Measurements from ENCODE around the gene PMEPA1. TPM values are rescaled to one million over a fixed set of nuclear protein-coding genes. Genes with fewer than 3 reads are reported as not detected.

PMEPA1 gene, protein sequence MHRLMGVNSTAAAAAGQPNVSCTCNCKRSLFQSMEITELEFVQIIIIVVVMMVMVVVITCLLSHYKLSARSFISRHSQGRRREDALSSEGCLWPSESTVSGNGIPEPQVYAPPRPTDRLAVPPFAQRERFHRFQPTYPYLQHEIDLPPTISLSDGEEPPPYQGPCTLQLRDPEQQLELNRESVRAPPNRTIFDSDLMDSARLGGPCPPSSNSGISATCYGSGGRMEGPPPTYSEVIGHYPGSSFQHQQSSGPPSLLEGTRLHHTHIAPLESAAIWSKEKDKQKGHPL
- total RNA-seq (10 to 100 TPM; 15.7 to 18.0 TPM), total RNA-seq (1.7 to 186 (median 25.5) reads per million in 172 experiments)
- polyA plus RNA-seq (2013, experiment 1 of 2), result 1.7 TPM
- polyA plus RNA-seq (2013, experiment 2 of 2), result 2.0 TPM

DNA sequence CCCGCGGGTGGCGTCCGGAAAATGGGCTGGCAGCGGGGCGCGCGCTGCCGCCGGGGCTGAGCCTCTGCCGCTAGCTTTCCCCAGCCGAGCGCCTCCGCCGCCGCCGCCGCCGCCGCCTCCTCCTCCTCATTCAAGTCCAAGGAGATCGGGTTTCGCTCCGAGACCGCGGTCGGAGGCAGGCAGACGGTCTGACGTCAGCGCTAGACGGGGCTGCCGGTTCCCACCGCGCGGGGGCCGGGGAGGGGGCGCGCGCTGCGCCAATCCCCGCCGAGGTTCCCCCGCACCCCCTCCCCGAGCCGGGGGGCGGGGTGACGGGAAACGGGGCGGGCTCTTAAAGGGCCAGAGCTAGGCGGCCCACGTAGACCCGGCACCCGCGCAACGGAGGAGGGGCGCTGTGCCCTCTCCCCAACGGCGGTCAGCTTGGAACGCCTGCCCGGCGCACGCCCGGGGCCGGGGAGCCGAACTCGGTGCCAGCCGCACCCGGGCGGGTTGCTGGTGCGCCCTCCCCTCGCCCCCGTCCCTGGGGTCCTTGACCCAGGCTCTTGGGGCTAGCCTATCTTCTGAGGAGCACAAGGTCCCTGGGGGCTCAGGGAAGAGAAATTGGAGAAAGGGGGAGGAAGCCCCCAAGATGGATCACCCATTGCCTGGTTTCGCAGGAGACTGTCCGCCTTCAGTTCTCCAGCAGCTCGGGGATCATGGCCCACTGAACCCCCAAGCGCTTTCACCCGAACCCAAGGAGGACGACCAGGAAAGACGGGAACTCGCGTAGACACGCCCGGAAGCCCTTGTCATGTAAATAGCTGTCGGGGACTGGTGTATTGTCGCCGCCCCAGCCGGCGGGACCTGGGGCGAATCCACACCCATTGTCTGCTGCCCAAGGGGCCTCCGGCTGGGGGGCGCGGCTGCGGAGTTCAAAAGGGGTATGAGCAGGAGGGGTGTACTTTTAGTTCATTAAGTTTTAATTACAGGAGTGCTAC, at the start of gene PMEPA1:
TSS of gene PMEPA1 (minus strand) at position 193 of the 977 bp plus-strand sequence. CDS start 433 bp downstream, outside the sequence.
- intact Hi-C loops (cut with DNase I, micrococcal nuclease), result loop anchor here (1.0 to 10.0 kb wide), 12 partner anchors 8 to 1552 kb away; partner anchors contain the start of genes RAE1 (in 1 of the 2), RBM38 (in 1 of the 2), STX16 (in 1 of the 2) and VAPB (in 1 of the 2)
- Mint-ChIP-seq H3K4me3 (peak within 1 kb of the TSS; percentile 97), H3K9me3 (no peaks in the 10 kb centered on the region), H3K4me1 (ENCODE audit: low read depth) (peaks cover 50% of the 10 kb centered on the region), H3K27ac (peak within 1 kb of the TSS; percentile 95), H3K27me3 (no peaks in the 10 kb centered on the region), H3K36me3 (ENCODE audit: low read depth) (peaks cover 9% of the 10 kb centered on the region)
- peak within 1 kb of the TSS; percentile 87 for H3K4me3 ChIP-seq (ENCODE audit: low read length)
- ChIA-PET CTCF (interaction anchor here (1.0 to 2.0 kb wide), 5 partner anchors 11 to 90 kb away, joined by 3 to 8 read pairs (median 4); partner anchors contain the start of gene ZBP1), POLR2A (interaction anchor here (0.7 to 2.3 kb wide), 16 partner anchors 8 to 1179 kb away, joined by 3 to 29 read pairs (median 5); partner anchors contain the start of gene ZBP1)
- no peaks in the 10 kb centered on the region for H3K9me3 ChIP-seq (ENCODE audit: control insufficient read depth in 1 of 2, insufficient read depth in 1 of 2, low read length in 2 of 2)
- peak within 1 kb of the TSS; percentile 75 to 84 for H3K27ac ChIP-seq (ENCODE audit: low read depth in 1 of 2, low read length in 2 of 2)
- H3K36me3 ChIP-seq (ENCODE audit: insufficient read depth, low read length), result no peaks in the 10 kb centered on the region
- peaks cover 0 to 3% of the 10 kb centered on the region in 2 experiments for H3K27me3 ChIP-seq (ENCODE audit: control insufficient read depth in 1 of 2, insufficient read depth in 2 of 2, low read length in 2 of 2)
- DNase-seq (peak; percentile 85 to 98 (median 94)), ATAC-seq (ENCODE audit: poor library complexity) (peak; percentile 84)
- H3K4me1 ChIP-seq (ENCODE audit: insufficient read depth, low read length), result peaks cover 32% of the 10 kb centered on the region
- TF ChIP-seq, protein P1, sequence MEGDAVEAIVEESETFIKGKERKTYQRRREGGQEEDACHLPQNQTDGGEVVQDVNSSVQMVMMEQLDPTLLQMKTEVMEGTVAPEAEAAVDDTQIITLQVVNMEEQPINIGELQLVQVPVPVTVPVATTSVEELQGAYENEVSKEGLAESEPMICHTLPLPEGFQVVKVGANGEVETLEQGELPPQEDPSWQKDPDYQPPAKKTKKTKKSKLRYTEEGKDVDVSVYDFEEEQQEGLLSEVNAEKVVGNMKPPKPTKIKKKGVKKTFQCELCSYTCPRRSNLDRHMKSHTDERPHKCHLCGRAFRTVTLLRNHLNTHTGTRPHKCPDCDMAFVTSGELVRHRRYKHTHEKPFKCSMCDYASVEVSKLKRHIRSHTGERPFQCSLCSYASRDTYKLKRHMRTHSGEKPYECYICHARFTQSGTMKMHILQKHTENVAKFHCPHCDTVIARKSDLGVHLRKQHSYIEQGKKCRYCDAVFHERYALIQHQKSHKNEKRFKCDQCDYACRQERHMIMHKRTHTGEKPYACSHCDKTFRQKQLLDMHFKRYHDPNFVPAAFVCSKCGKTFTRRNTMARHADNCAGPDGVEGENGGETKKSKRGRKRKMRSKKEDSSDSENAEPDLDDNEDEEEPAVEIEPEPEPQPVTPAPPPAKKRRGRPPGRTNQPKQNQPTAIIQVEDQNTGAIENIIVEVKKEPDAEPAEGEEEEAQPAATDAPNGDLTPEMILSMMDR (IDR thresholded peaks at IDR 0.05), result peak; percentile 1

DNA sequence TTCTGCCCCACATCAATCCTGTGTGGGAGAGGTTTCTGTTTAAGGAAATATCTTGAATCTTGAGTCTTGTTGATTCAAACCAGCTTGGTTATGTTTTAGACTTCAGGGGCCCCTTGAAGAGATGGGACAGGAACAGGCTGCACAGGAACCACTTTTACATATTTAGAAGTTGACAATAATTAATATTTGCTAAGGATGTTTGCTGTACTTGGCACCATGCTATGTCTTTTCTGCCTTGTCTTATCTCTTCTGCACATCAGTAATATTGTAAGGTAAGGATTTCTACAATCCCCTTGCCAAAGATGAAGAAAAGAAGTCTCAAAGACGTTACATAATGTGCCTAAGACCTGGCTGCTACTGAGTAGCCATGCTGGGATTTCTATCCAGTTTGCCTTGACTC, 48.0 kb upstream of the PMEPA1 start:
- POLR2A ChIA-PET, result no interaction called here
- no peaks in the 10 kb centered on the region for H3K4me1 ChIP-seq (ENCODE audit: insufficient read depth, low read length)
- H3K36me3 ChIP-seq (ENCODE audit: insufficient read depth, low read length), result no peaks in the 10 kb centered on the region
- ATAC-seq (ENCODE audit: poor library complexity) (no peak), DNase-seq (no peak)
- Mint-ChIP-seq H3K4me3 (no peak overlapping the region), H3K36me3 (ENCODE audit: low read depth) (no peaks in the 10 kb centered on the region), H3K4me1 (ENCODE audit: low read depth) (no peaks in the 10 kb centered on the region), H3K27me3 (peaks cover 43% of the 10 kb centered on the region), H3K27ac (no peak overlapping the region), H3K9me3 (no peaks in the 10 kb centered on the region)
- H3K27me3 ChIP-seq (ENCODE audit: control insufficient read depth in 1 of 2, insufficient read depth in 2 of 2, low read length in 2 of 2), result peaks cover 9 to 15% of the 10 kb centered on the region in 2 experiments
- no peak overlapping the region for H3K4me3 ChIP-seq (ENCODE audit: low read length)
- intact Hi-C loops (cut with DNase I, micrococcal nuclease), result no loop called here
- TF ChIP-seq, protein P1 (IDR thresholded peaks at IDR 0.05), result no peak
- CTCF ChIA-PET, result no interaction called here
- H3K9me3 ChIP-seq (ENCODE audit: control insufficient read depth in 1 of 2, insufficient read depth in 1 of 2, low read length in 2 of 2), result peaks cover 3 to 5% of the 10 kb centered on the region in 2 experiments
- no peak overlapping the region for H3K27ac ChIP-seq (ENCODE audit: low read depth in 1 of 2, low read length in 2 of 2)

DNA sequence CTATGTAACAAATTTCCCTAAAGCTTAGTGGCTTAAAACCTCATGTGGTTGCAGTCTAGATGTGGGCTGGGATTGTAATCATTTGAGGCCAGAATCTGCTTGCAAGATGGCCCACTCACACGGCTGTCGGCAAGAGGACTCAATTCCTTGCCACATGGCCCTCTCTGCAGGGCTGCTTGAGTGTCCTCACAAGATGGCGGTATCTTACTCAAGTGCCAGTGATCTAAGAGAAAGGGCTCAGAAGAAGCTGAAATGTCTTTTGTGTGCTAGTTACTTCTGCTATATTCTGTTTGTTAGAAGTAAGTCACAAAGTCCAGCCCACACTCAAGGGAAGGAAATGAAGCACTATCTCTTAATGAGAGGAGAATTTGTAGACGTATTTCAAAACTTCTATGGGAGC, 47.1 kb upstream of the PMEPA1 start:
- H3K27me3 ChIP-seq (ENCODE audit: control insufficient read depth in 1 of 2, insufficient read depth in 2 of 2, low read length in 2 of 2), result peaks cover 9 to 15% of the 10 kb centered on the region in 2 experiments
- CTCF ChIA-PET, result no interaction called here
- H3K4me3 ChIP-seq (ENCODE audit: low read length), result no peak overlapping the region
- peaks cover 3 to 10% of the 10 kb centered on the region in 2 experiments for H3K9me3 ChIP-seq (ENCODE audit: control insufficient read depth in 1 of 2, insufficient read depth in 1 of 2, low read length in 2 of 2)
- no peak overlapping the region for H3K27ac ChIP-seq (ENCODE audit: low read depth in 1 of 2, low read length in 2 of 2)
- POLR2A ChIA-PET, result no interaction called here
- TF ChIP-seq, protein P1 (IDR thresholded peaks at IDR 0.05), result no peak
- Mint-ChIP-seq H3K9me3 (no peaks in the 10 kb centered on the region), H3K36me3 (ENCODE audit: low read depth) (no peaks in the 10 kb centered on the region), H3K4me1 (ENCODE audit: low read depth) (no peaks in the 10 kb centered on the region), H3K4me3 (no peak overlapping the region), H3K27me3 (peaks cover 36% of the 10 kb centered on the region), H3K27ac (no peak overlapping the region)
- no peak for DNase-seq
- intact Hi-C loops (cut with DNase I, micrococcal nuclease), result no loop called here
- no peak for ATAC-seq (ENCODE audit: poor library complexity)
- H3K4me1 ChIP-seq (ENCODE audit: insufficient read depth, low read length), result no peaks in the 10 kb centered on the region
- H3K36me3 ChIP-seq (ENCODE audit: insufficient read depth, low read length), result no peaks in the 10 kb centered on the region

Data from CD4-positive, alpha-beta T cell (primary cell).